NT2/D1 (cell line): Measurements from ENCODE around the gene NKPD1.

Experiments used
- SUZ12 ChIP-seq: IDR thresholded peaks from 2 replicates; pipeline ENCODE4 v1.6.1; 2011; ENCODE audit not compliant: insufficient read length, insufficient read depth; ENCODE audit errors: extremely low read depth
- YY1 ChIP-seq: IDR thresholded peaks from 2 replicates; pipeline ENCODE4 v1.6.1; 2011; ENCODE audit not compliant: insufficient read length, insufficient read depth
- ZNF274 ChIP-seq: IDR thresholded peaks from 2 replicates; pipeline ENCODE4 v1.6.1; 2011; ENCODE audit warnings: mild to moderate bottlenecking, low read depth, low read length

DNA sequence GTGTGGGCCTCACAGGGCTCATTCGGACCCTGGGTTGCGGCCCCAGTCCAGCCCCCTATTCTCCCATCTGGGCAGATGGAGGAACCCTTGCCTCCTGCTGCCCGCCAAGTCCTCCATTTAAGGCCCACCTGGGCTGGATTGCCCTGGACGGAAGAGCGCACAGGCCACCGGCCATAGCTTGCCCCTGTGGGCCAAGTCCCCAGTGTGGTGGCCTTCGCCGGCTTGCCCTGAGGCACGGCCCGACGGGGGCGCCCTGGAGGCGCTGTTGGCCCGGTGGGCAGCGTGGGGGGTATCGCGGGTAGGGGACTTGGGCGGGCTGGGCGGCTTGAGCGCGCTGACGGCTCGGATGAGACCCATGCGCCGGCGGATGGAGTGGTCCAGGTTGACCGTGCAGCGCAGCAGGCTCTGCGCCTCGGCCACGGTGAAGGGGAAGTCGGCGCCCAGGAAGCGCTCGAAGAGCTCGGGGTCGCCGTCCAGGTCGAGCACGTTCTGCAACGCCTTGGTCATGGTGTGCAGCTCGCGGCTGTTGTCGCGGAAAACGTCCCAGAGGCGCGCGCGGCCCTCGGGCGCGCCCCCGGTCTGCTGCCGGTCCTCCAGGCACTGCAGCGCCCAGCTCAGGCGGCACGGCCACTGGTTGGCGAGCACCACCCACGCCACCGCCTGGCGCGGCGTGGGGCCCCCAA, 8.8 kb downstream of the NKPD1 start:
- TF ChIP-seq ZNF274 (no peak), YY1 (no peak), SUZ12 (no peak)
